A549 (cell line): ENCODE measurements around the gene CLC. TPM values are rescaled to one million over a fixed set of nuclear protein-coding genes. Genes with fewer than 3 reads are reported as not detected.
A peak's percentile ranks its signal among the peaks of the same experiment; 100 is the strongest.

Source experiments
- ATAC-seq, 2 experiments: fragments of 200-7000 bp in 1 of 2; fragments of >200 bp in 1 of 2; cut with Nextera tagmentation in 1 of 2; cut with Tn5 transposase in 1 of 2; 3 replicates each; pipeline versions ENCODE4 v1.8.0 to v1.9.1; 2018 to 2020; ENCODE audit warnings: mild to moderate bottlenecking in 1 of 2, moderate library complexity in 1 of 2
- CTCF ChIA-PET: fragments of 300-600 bp; sonication (Branson Sonifier 250); formaldehyde crosslinking; extraction: SDS; loops from one replicate; lab custom pipeline; 2021; ENCODE audit warnings: antibody characterized with exemption, inconsistent platforms; lab: Yijun Ruan, JAX
- POLR2A ChIA-PET: fragments of 350-600 bp; formaldehyde crosslinking; extraction: SDS; loops from one replicate; lab custom pipeline; 2021; ENCODE audit warnings: antibody characterized with exemption, inconsistent platforms; lab: Yijun Ruan, JAX
- DNase-seq, 2 experiments: peaks; one replicate each; pipeline versions ENCODE4 v3.0.0 to v3.0.0-alpha.2; 2011 to 2016; ENCODE audit warnings: low read depth in 1 of 2, low spot score in 1 of 2
- FAIRE-seq: peaks from 2 replicates; lab custom pipeline; 2011; peaks lifted over from hg19 to GRCh38; lab: Jason Lieb, UNC
- H3K27ac ChIP-seq, 2 experiments: fragments of >200 bp; sonication (Bioruptor Twin); formaldehyde crosslinking; 3 replicates each; pipeline ENCODE4 v1.5.1; 2016 to 2017
- H3K4me1 ChIP-seq: fragments of >200 bp; sonication (Bioruptor Twin); formaldehyde crosslinking; 3 replicates; pipeline ENCODE4 v1.6.1; 2016
- H3K4me2 ChIP-seq: fragments of >200 bp; sonication (Bioruptor Twin); formaldehyde crosslinking; 3 replicates; pipeline ENCODE4 v1.6.1; 2016
- H3K4me3 ChIP-seq: fragments of >200 bp; sonication (Bioruptor Twin); formaldehyde crosslinking; 3 replicates; pipeline ENCODE4 v1.5.1; 2016
- H3K9me3 ChIP-seq: fragments of >200 bp; sonication (Bioruptor Twin); formaldehyde crosslinking; 3 replicates; pipeline ENCODE4 v1.6.1; 2016
- BHLHE40 ChIP-seq: IDR thresholded peaks from 2 replicates; pipeline ENCODE4 v1.6.1; 2012; ENCODE audit warnings: low read depth, low read length, inconsistent platforms
- CBX8 ChIP-seq: fragments of 200-600 bp; sonication (generic); IDR thresholded peaks from 2 replicates; pipeline ENCODE4 v1.6.1; 2016
- CHD4 ChIP-seq: fragments of 200-600 bp; sonication (generic); IDR thresholded peaks from 2 replicates; pipeline ENCODE4 v1.6.1; 2016; ENCODE audit warnings: antibody characterized with exemption, mild to moderate bottlenecking, borderline replicate concordance
- CTCF ChIP-seq: fragments of >200 bp; sonication (Bioruptor Twin); formaldehyde crosslinking; IDR thresholded peaks from 3 replicates; pipeline ENCODE4 v1.5.1; 2016
- ELK1 ChIP-seq: fragments of 150-350 bp; IDR thresholded peaks from 2 replicates; pipeline ENCODE4 v1.6.1; 2014; ENCODE audit warnings: low read depth, mild to moderate bottlenecking, low read length
- EP300 ChIP-seq, 2 experiments: fragments of >200 bp; sonication (Bioruptor Twin); formaldehyde crosslinking; IDR thresholded peaks; 2 replicates in 1 of 2; 3 replicates in 1 of 2; pipeline ENCODE4 v1.6.1; 2016 to 2017
- FOSB ChIP-seq: fragments of 250-450 bp; sonication (Bioruptor Pico); IDR thresholded peaks from 2 replicates; pipeline ENCODE4 v1.5.0; 2020; ENCODE audit warnings: mild to moderate bottlenecking, moderate library complexity
- HEYL ChIP-seq: fragments of 250-450 bp; sonication (Bioruptor Pico); IDR thresholded peaks from 2 replicates; pipeline ENCODE4 v1.8.0; 2021; ENCODE audit warnings: mild to moderate bottlenecking, moderate library complexity
- HOXB13 ChIP-seq: fragments of 250-450 bp; sonication (Bioruptor Pico); IDR thresholded peaks from 2 replicates; pipeline ENCODE4 v1.5.0; 2020; ENCODE audit warnings: low read depth, mild to moderate bottlenecking, moderate library complexity
- KDM5A ChIP-seq: fragments of 200-600 bp; sonication (generic); IDR thresholded peaks from 2 replicates; pipeline ENCODE4 v1.6.1; 2016; ENCODE audit warnings: antibody characterized with exemption, mild to moderate bottlenecking
- MAFK ChIP-seq: fragments of 450-650 bp; IDR thresholded peaks from 2 replicates; pipeline ENCODE4 v1.6.1; 2014; ENCODE audit not compliant: partially characterized antibody
- MAX ChIP-seq: IDR thresholded peaks from 2 replicates; pipeline ENCODE4 v1.6.1; 2012
- MAZ ChIP-seq: fragments of 150-350 bp; IDR thresholded peaks from 2 replicates; pipeline ENCODE4 v1.6.1; 2014; ENCODE audit warnings: antibody characterized with exemption, low read depth, low read length, borderline replicate concordance
- NFE2L2 ChIP-seq: fragments of 150-350 bp; conservative IDR thresholded peaks from 2 replicates; pipeline ENCODE4 v1.6.1; 2014; ENCODE audit warnings: low read length
- PHF8 ChIP-seq: fragments of 200-600 bp; sonication (generic); IDR thresholded peaks from 2 replicates; pipeline ENCODE4 v1.6.1; 2016; ENCODE audit warnings: low read depth, mild to moderate bottlenecking, antibody characterized with exemption, moderate library complexity, borderline replicate concordance
- POLR2AphosphoS2 ChIP-seq: conservative IDR thresholded peaks from 2 replicates; pipeline ENCODE4 v1.6.1; 2012; ENCODE audit warnings: low read length, improper control_type of control experiment, inconsistent platforms
- RAD21 ChIP-seq, 2 experiments: fragments of >200 bp in 1 of 2; sonication (Bioruptor Twin) in 1 of 2; formaldehyde crosslinking in 1 of 2; IDR thresholded peaks in 1 of 2; conservative IDR thresholded peaks in 1 of 2; 2 replicates in 1 of 2; 3 replicates in 1 of 2; pipeline ENCODE4 v1.6.1; 2012 to 2018; ENCODE audit warnings: inconsistent platforms in 1 of 2
- RCOR1 ChIP-seq: fragments of 150-350 bp; IDR thresholded peaks from 2 replicates; pipeline ENCODE4 v1.6.1; 2014; ENCODE audit warnings: antibody characterized with exemption, low read length, low read depth
- RFX5 ChIP-seq: fragments of 450-650 bp; IDR thresholded peaks from 2 replicates; pipeline ENCODE4 v1.7.1; 2014; ENCODE audit warnings: antibody characterized with exemption, mild to moderate bottlenecking, moderate library complexity
- ZC3H11A ChIP-seq: fragments of 450-650 bp; IDR thresholded peaks from 2 replicates; pipeline ENCODE4 v1.6.1; 2014; ENCODE audit warnings: antibody characterized with exemption, mild to moderate bottlenecking
- ZNF302 ChIP-seq: fragments of 250-450 bp; sonication (Bioruptor Pico); IDR thresholded peaks from 2 replicates; pipeline ENCODE4 v1.9.0; 2021; ENCODE audit warnings: inconsistent platforms, mild to moderate bottlenecking, moderate library complexity
- ZSCAN20 ChIP-seq: fragments of 250-450 bp; sonication (Bioruptor Pico); IDR thresholded peaks from 2 replicates; pipeline ENCODE4 v1.8.0; 2022; ENCODE audit warnings: mild to moderate bottlenecking, moderate library complexity
- WGBS: methylation state at CpG from one replicate; pipeline ENCODE4 v1.1.6; 2017; ENCODE audit errors: missing lambda C conversion rate; 5-methylcytosine and 5-hydroxymethylcytosine counted together
- polyA plus RNA-seq, 4 experiments: library from polyadenylated mRNA; depleted of rRNA in 3 of 4; stranded (reverse); fragments of >200 nt; fragmentation: RNase III in 1 of 4; extraction: RNeasy Plus Mini Kit Qiagen cat#74134 plus additional on column Dnase treatment in 1 of 4; gene quantifications; 2 replicates in 3 of 4; 3 replicates in 1 of 4; pipeline ENCODE4 v1.2.3, GENCODE V29; 2011 to 2017

CLC gene
- polyA plus RNA-seq, 2 of the 4 experiments (the other 2 are of a cell fraction) = not detected

DNA sequence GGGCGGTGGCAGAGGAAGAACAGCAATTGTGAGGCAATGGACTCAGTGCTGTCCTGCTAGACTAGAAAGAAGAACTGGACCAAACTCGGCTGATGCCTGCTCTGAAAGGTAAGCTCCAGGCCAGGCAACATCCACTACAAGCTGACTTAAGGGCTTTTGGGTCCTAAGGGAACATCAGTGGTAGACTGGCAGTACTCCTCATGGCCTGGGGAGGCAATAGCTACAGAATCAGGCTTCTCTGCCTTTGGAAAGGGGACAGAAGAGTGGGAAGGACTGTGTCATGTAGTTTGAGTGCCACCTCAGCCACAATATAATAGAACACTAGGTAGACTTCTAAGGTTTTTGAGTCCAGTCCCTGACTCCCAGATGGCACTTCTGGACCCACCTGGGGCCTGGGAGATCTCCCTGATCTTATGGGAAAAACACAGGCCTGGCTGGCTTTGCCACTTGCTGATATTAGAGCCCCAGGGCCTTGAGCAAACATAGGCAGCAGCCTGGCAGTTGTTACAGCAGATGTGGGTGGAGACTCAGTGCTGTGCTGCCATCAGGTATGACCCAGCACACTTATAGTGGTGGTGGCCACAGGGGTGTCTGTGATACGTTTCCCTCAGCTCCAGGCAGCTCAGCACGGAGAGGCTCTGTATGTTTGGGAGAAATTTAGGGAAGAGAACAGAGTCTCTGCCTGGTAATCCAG, 9.2 kb upstream of the CLC start:
- WGBS = 0% methylated on average over 4 of the region's 4 CpGs
- DNase-seq = peak in 1 of 2 experiments; percentile 28
- H3K4me3 ChIP-seq = no peak overlapping the region
- no peak overlapping the region for H3K27ac ChIP-seq
- peak; percentile 77 to 84; a peak in 5 of 6 replicates for ATAC-seq
- no peaks in the 10 kb centered on the region for H3K9me3 ChIP-seq
- no peaks in the 10 kb centered on the region for H3K4me1 ChIP-seq
- ChIA-PET CTCF (interaction anchor here (0.9 to 1.2 kb wide), 3 partner anchors 9 to 72 kb away, joined by 3 read pairs; partner anchors contain the start of gene CLC), POLR2A (no interaction called here)
- TF ChIP-seq ZC3H11A (no peak), ELK1 (no peak), HOXB13 (CRISPR knock-in tag) (no peak), FOSB (CRISPR knock-in tag) (no peak), BHLHE40 (no peak)
- TF ChIP-seq, all 56 proteins: peak for 0
- FAIRE-seq = no peak
- H3K4me2 ChIP-seq = no peak overlapping the region

- DNase-seq = no peak
- no peaks in the 10 kb centered on the region for H3K9me3 ChIP-seq
- TF ChIP-seq HEYL (CRISPR knock-in tag) (no peak), MAZ (no peak), MAFK (no peak), CHD4 (no peak), BHLHE40 (no peak)
- TF ChIP-seq, all 56 proteins: peak for 0
- ATAC-seq = no peak
- no peaks in the 10 kb centered on the region for H3K4me1 ChIP-seq
- H3K4me3 ChIP-seq = no peak overlapping the region
- no peak for FAIRE-seq
- H3K27ac ChIP-seq = no peak overlapping the region
- no peak overlapping the region for H3K4me2 ChIP-seq
- ChIA-PET CTCF (interaction anchor here (0.8 to 3.1 kb wide), 4 partner anchors 21 to 225 kb away, joined by 3 to 11 read pairs (median 3); partner anchors contain the start of gene PSMC4), POLR2A (no interaction called here)
- 2% methylated on average over 3 of the region's 3 CpGs for WGBS
These were observed 7.8 kb upstream of the CLC start for GRCh38 chr19:39745643-39746042.

DNA sequence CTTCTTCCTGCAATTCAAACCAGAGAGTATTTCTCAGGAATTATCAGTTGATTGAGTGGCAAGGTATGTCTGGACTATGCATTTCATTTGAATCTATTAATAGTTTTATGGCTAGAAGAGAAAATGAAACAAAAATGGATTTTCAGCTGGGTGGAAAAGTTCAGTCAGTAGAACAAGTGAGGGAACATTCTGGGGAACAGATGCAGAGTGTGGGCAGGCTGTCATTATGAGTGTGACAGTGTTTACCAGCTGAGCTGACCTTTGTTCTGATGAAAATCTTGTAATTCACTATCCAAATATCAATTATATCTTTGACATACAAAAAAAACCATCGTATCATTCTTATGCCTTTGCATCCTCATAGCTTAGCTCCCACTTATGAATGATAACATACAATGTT, 2.6 kb upstream of the CLC start:
- 58% methylated on average over 1 of the region's 1 CpG for WGBS
- H3K9me3 ChIP-seq = no peaks in the 10 kb centered on the region
- no peak overlapping the region for H3K4me3 ChIP-seq
- no peak overlapping the region for H3K4me2 ChIP-seq
- no peaks in the 10 kb centered on the region for H3K4me1 ChIP-seq
- TF ChIP-seq ZC3H11A (no peak), KDM5A (no peak), POLR2AphosphoS2 (no peak), RCOR1 (no peak), CTCF (no peak)
- TF ChIP-seq, all 56 proteins: peak for 0
- POLR2A ChIA-PET = no interaction called here
- CTCF ChIA-PET = interaction anchor here (0.6 to 0.8 kb wide), 2 partner anchors 24 to 54 kb away, joined by 3 read pairs; no protein-coding TSS in a partner anchor
- H3K27ac ChIP-seq = no peak overlapping the region
- ATAC-seq (no peak), DNase-seq (no peak), FAIRE-seq (peak; percentile 32)

DNA sequence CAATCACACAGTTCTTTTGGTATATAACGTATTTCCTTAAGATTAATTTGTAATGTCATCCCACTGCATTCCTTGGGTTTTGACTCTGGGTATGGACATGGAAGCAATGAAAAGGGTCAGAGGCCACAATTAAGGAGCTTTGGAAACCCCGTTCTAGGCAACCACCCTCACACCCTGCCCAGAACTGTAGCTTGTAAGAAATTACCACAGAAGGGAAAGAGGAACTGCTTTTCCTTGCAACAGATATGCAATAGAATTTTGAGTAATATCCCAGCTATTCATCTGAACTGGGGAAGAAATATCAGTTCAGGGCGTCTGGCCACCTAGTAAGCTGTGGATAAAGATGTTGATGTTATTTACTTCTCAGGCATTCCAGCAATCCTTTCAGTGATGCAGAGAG, 985 bp upstream of the CLC start:
- H3K4me3 ChIP-seq = no peak overlapping the region
- DNase-seq = no peak
- CTCF ChIA-PET = interaction anchor here (0.5 to 1.6 kb wide), 4 partner anchors 8 to 401 kb away, joined by 3 to 4 read pairs (median 4); no protein-coding TSS in a partner anchor
- POLR2A ChIA-PET = no interaction called here
- 6% methylated on average over 3 of the region's 3 CpGs for WGBS
- TF ChIP-seq MAX = no peak
- TF ChIP-seq PHF8 = no peak
- no peak for TF ChIP-seq RFX5
- TF ChIP-seq CBX8 = no peak
- no peak for TF ChIP-seq MAZ
- no peak for TF ChIP-seq RAD21 (conservative IDR thresholded peaks at IDR 0.05 in 1 of 2, IDR thresholded peaks at IDR 0.05 in 1 of 2)
- TF ChIP-seq EP300 (IDR thresholded peaks at IDR 0.05) = no peak
- no peak for TF ChIP-seq ZSCAN20 (CRISPR knock-in tag)
- no peak for TF ChIP-seq BHLHE40
- TF ChIP-seq ZNF302 (CRISPR knock-in tag) = no peak
- TF ChIP-seq NFE2L2 = no peak
- TF ChIP-seq, all 56 proteins: peak for 0
- Histone ChIP-seq H3K27ac (no peak overlapping the region), H3K9me3 (no peaks in the 10 kb centered on the region), H3K4me2 (no peak overlapping the region), H3K4me1 (no peaks in the 10 kb centered on the region)
- FAIRE-seq (peak; percentile 23), ATAC-seq (no peak)
